Stimulated activated CD4-positive, alpha-beta T cell treated with anti-CD3 and anti-CD28 coated beads, Interleukin-12 subunit alpha, Interleukin-12 subunit beta, amount 100 ng/mL, for 4 hours (primary cell): ENCODE results near the gene WNT11.

ENCODE experiments used
- DNase-seq: peaks from one replicate; pipeline ENCODE4 v3.0.0-alpha.2; 2020

The WNT11 gene

DNA sequence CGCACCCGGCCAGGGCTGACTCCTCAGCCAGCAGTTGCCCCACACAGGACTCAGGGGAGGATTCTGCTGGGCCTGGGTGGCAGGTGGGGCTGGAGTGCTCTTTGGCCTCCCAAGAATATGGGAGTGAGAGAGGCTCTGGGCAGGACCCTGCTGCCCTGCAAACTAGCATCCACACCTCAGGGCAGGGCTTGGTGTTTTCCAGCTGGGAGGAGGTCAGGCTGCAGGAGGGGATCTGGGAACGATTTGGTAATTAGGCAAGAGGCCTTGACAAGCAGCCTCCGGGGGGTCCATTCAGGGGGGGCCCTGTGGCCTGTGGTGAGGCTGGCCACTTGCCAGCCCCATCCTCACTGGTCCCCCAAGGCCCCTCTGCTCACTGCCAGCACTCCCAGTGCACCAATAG is 35.8 kb downstream of the WNT11 start:
- no peak for DNase-seq

DNA sequence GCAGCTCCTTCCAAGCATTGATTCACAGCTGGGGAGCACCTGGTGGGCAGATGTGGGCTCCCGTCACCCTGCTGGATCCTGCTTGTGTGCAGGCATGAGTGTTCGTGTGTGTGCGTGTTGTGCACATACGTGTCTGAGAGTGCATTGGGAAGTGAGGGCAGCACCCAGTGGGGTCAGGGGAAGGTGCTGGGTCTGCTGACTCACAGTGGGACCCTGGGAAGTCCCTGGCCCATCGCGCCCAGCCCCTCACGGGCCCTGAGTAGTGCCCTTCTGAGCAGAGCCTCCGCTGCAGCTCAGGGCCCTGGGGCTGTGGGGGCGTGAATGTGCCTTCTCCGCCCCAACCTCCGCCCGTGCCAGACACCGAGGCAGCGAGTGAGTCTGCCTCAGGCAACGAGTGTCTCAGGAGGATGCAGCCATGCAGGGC is 36.8 kb downstream of the WNT11 start:
- no peak for DNase-seq

GRCh38 chr11:76167590-76167989 is 38.7 kb downstream of the WNT11 start:
- no peak for DNase-seq

DNA sequence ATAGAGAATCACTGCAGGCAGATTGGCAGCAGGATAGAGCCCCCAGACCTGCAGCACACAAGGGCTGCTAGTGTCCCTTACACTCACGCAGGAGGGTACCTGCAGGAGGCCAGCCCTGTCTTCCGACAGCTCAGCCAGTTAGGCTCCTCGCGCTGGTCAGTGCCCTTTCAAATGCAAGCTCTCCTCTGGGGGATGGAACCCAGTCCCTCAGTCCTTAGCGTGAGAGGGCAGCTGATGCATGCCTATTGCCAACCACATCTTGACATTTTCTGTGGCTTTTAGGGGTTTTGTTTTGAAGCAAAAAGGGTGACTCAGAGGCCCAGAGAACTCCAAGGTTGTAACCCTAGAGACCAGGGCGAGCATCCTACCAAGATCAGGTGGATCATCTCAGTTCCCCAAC is 40.0 kb downstream of the WNT11 start:
- DNase-seq: no peak

- DNase-seq: no peak
These were observed 41.2 kb downstream of the WNT11 start for GRCh38 chr11:76164861-76165751.

DNA sequence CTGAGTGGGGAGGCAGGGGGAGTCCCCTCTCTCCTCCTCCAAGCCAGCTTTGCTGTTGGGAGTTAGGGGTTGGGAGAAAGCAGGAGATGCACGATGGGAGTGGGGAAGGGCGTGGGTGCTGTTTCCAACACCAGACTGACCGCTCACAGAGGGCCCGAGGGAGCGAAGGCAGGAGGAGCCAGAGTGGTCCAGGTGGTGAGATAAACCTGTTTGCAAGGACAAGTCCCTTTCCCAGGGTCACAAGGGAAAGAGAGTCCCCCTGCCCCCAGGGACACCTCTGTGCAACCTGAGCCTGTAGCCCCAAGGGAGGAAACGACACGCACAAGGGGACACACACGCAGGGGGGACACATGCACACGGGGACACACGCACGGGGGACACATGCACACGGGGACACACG is 42.2 kb downstream of the WNT11 start:
- DNase-seq: no peak

- DNase-seq: no peak
These were observed 42.9 kb downstream of the WNT11 start for GRCh38 chr11:76163289-76163880.

DNA sequence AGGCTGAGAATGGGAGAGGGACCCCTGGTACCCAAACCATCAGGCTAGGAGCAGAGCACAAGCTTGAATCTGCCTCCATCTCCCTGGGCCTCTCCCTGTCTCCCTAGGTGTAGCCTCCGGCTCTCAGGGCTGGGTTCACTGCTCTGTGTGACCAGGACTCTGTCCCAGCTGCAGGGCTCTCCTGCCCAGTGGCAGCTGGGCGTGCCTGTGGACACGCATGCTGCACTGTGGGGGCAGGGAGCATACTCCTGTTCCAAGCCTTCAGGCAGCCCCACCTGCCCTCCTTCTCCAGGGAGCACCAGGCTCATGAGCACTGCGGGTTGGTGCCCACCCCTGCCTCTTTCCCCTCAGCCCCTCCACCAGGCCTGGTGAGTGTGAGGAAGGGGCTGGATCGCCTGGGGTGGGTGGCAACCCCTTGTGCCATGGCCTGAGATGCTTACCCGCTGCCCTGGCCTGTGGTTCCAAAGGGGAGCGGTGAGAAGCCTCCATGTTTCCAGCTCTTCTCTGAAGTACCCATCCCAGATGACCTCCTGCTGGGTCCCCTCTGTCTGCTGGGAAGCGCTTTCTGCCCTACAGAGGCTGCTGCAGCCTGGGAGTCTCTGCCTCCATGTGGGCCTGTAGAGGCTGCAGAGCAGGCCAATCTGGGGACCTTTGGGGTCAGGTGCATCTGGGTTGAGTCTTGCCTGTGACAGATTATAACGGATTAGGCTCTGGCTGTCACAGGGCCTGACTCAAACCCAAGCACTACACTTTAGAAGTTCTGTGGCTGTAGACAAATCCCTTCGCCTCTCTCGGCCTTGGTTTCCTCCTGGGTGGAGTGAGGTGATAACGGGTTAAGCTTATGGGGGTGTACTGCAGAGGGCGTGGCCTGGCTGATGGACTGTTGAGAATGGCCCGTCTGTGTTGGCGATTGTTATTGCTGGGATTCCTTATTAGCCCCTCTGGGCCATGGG is 43.7 kb downstream of the WNT11 start:
- no peak for DNase-seq

DNA sequence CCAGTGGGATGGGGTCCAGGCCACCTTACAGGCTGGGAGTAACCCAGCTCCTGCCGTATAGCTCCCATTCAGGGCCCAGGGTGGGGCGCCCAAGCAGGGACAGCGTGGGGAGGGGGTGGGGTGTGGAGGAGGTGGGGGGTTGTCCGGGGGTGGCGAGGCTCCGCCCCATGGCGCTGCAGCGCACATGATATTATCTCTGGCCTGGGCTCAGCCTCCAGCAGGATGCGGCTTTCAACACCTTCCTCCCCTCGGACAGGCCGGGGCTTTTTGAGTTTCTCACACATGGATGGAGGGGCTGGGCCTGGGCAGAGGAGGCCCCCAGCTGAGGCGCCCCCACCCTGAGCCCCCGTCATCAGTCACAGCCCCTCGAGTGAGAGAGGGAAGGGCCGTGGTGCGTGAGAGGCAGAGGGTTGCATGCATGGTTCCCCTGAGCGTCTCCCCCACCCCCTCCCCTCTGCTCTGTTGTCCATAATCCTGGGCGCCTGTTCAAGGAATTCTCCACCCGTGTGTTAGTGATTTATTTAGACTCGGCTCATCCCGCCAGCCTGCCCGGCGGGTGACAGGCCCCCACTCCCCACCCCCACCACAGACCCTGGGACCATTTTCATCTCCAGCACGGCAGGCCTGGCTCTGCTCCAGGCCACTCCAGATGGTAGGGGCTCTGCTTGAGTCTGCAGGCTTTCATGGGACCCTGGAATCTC is 44.9 kb downstream of the WNT11 start:
- no peak for DNase-seq

DNA sequence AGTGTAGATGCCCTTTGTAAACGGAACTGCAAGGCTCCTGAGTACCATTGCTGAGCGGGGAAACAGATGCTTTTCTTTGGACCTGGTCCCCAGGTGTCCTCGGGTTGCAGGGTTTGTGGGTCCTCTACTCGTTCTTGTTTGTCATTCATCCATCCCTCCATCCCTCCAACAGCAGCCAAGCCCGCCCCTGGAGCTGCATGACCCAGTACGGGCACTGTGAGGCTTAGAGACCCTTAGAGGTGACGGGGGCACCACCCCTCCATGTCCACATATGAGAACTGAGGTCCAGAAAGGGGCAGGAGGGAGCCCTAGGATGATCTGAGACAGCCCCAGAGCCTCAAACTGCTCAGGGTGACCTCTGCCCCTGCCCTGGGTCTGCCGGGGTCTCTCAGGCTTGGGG is 45.4 kb downstream of the WNT11 start:
- no peak for DNase-seq

DNA sequence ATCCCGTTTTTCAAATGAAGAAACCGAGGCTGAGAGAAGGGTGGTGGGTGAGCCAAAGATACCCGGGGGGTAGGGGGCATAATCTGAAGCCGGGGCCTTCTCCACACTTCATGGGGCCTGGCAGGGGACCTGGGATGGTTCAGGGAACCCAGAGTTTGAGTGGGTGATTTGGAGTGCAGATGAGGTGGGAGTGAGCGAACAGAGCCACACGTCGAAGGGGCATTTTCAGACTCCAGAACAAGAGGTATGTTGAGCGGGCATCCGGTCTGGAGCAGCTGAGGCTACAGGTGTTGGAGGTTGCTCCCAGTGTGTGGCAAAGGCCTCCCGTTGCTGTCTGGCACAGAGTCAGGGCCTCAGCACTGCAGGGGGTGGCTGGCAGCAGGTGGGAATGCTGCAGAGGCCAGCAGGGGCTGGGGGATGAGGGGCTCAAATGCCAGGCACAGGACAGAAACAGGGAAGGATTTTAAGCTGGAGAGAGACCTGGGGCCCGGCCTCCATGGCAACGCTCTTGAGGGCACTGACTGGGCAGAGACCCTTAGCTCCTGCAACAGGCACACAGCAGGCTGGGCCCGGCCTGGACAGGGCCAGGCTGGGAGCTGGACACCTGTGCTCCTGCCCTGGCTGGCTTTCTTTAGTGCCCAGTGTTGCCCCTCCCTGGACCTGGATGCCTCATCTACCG is 46.2 kb downstream of the WNT11 start:
- no peak for DNase-seq

DNA sequence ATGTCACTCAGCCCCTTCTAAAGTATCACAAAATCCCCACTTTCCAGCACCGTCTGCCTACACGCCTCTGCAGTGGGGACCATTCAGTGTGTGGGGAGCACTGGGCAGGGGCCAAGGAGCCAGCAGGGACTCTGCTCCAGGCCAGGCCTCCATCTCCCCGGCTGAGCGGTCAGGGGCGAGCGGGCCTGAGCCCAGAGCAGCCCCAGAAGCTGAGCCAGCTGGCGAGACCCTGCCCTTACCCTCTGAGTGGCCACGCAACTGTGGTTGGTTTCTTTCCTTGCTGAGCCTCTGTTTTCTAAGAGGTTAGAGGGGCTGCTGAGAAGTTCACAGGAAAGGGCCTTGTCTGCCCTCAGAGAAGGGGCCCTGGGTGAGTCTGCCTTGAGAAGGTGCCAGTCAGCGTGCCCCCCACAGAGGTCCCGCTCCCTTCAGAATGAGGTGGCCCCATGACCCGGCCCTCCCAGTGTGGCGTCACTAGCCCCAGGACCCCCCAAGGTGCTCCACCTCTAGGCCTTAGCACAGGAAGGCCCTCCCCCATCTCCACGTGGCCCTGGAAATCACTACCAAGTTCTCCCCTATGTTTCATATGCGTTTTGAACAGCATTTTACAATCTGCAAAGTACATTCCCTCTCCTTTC is 46.9 kb downstream of the WNT11 start:
- DNase-seq: no peak

GRCh38 chr11:76158394-76159302 is 47.7 kb downstream of the WNT11 start:
- no peak for DNase-seq

- no peak for DNase-seq
These were observed 48.4 kb downstream of the WNT11 start for GRCh38 chr11:76157891-76158290.

DNA sequence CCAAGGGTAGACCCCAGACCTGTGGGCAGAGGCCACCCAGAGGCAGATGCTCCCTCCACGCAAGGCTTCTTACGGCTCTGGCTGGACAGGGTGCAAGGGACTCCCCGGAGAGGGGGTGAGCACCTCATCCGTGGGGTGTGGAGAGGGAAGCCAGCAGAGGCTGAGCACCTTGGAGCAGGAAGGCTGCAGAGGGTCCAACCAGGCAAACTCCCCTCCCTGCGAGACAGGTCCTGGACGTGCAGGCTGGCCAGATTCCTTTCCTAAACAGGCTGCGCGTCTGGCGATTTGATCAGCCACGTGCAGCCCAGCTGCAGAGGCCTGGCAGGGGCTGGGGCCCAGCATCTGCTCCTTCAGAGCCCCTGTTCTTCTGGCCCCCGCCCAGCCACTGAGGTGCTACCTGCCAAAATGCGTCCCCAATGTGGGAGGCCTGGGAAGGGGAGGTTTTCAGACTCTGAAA is 49.3 kb downstream of the WNT11 start:
- no peak for DNase-seq

DNA sequence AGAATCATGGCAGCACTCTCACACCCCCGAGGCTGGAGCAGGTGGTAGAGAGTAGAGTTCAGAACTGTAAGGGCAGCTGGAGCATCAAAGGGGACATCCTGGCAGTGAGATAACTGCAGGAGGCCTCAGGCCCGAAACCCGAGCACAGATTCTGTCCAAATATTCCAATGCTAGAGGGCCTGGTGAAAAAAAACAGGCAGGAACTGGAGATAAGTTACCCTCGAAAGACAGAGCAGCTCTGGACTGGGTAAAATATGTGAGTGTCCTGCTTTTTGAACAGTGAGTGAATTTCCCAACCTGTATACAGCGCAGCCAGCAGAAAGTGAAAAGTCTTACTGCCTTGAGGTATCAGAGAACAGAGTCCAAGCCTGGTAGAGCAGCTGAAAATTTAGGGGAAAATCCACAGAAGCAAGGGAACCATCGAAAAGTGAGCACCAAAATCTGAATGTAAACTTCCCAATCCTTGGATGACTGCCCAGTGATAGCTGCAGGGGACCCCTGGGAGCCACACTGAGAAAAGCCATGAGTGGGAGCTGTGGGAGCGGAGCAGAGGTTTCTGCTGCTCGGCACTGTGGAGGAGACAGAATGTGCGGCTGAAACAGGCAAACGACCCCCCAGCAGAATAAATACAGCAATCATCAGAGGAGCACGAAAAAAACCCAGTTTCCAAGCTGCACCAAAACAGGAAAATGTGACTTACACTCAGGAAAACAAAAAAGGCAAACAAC is 50.6 kb downstream of the WNT11 start:
- DNase-seq: no peak

DNA sequence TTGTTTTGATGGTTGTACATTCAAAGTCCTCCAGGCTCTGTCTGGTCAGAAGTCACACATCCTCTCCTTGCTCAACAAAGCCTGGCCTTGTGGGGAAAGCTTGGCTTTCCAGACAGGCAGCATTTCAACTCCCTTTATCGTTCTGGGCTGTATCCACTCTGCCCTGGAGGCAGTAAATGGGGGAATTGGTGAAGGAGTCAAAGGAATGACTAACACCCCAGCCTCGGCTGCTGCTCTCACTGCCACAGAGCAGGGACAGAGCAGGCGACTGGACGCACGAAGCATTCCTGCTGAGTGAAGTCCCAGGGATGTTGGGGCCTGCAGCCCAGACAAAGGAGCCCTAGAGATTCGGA is 52.8 kb downstream of the WNT11 start:
- DNase-seq: no peak

DNA sequence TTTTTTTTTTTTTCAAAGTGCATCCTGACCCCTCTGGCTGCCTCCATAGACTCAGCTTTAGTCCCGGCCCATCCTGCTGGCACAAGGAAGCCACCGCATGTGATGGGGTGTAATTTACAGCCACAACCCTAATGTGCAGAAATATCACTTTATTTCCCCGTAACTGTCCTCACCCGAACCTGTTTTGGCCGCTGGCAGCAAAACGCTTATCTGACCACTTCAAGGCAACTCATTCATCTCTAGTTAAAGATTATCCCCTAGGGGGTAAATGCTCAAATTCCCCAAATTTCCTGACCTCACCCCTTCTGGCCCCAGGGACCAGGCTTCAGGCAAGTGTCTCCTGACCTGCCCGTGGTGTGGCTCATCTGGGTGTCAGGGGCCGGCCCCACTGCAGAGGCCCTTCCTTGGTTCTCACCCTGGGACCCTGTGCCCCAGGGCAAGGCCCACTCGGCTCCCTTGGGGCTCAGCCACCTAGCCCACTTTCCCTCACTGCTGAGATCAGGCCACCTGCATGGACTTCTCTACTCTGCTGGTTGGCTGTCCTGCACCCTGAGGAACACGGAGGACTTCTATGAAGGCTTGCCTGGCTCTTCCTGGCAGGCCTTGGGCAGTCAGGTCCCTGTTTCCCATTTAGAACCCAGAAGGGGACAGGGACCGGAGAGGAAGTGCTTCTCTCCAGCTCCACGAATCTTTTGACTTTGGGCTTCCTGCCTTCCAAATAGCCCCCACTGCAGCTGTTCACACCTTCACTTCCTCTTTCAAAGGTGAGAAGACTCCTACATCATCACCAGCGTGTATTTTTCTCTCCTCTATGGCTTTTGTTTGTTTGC is 53.3 kb downstream of the WNT11 start:
- DNase-seq: no peak
